ENCODE data around the gene MIEN1.

DNA sequence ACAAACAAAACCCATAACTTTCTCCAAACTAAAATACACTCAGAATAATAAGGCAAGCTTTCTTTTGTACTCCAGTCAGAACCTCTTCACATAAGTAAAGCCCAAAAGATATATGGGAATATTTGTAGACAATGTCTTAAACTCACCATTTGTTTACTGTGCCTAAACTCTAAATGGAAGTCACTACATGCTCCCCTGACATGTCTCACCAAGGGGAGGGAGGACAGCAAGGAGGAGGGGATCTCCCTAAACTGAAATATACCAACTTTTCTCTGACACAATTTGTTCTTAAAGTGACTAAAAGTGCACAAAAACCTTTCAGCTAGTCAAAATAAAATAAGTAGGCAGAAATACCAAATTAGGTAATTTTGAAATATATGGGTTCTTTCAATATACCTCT is 45.9 kb upstream of the MIEN1 start:
- TF ChIP-seq EZH2 (IDR thresholded peaks at IDR 0.05; ENCODE audit: insufficient read depth, low read length): no peak
- TF ChIP-seq, protein P1, sequence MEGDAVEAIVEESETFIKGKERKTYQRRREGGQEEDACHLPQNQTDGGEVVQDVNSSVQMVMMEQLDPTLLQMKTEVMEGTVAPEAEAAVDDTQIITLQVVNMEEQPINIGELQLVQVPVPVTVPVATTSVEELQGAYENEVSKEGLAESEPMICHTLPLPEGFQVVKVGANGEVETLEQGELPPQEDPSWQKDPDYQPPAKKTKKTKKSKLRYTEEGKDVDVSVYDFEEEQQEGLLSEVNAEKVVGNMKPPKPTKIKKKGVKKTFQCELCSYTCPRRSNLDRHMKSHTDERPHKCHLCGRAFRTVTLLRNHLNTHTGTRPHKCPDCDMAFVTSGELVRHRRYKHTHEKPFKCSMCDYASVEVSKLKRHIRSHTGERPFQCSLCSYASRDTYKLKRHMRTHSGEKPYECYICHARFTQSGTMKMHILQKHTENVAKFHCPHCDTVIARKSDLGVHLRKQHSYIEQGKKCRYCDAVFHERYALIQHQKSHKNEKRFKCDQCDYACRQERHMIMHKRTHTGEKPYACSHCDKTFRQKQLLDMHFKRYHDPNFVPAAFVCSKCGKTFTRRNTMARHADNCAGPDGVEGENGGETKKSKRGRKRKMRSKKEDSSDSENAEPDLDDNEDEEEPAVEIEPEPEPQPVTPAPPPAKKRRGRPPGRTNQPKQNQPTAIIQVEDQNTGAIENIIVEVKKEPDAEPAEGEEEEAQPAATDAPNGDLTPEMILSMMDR (IDR thresholded peaks at IDR 0.05; ENCODE audit: insufficient read depth, low read depth, low read length): no peak
